ES-I3 (cell line): Measurements from ENCODE around the gene NCBP2.

Source experiments
- H3K36me3 ChIP-seq: 2 replicates; pipeline ENCODE4 v1.6.1; 2013; ENCODE audit warnings: mild to moderate bottlenecking, low read length, control low read depth, moderate library complexity; ENCODE audit not compliant: insufficient read depth
- H3K4me1 ChIP-seq: 2 replicates; pipeline ENCODE4 v1.6.1; 2013; ENCODE audit warnings: mild to moderate bottlenecking, control low read depth, low read length; ENCODE audit not compliant: insufficient read depth
- H3K9ac ChIP-seq: 2 replicates; pipeline ENCODE4 v1.6.1; 2013; ENCODE audit warnings: low read depth, mild to moderate bottlenecking, low read length, moderate library complexity
- H3K9me3 ChIP-seq: 2 replicates; pipeline ENCODE4 v1.6.1; 2013; ENCODE audit warnings: mild to moderate bottlenecking, low read length, moderate library complexity; ENCODE audit not compliant: control insufficient read depth, insufficient read depth

Gene NCBP2

DNA sequence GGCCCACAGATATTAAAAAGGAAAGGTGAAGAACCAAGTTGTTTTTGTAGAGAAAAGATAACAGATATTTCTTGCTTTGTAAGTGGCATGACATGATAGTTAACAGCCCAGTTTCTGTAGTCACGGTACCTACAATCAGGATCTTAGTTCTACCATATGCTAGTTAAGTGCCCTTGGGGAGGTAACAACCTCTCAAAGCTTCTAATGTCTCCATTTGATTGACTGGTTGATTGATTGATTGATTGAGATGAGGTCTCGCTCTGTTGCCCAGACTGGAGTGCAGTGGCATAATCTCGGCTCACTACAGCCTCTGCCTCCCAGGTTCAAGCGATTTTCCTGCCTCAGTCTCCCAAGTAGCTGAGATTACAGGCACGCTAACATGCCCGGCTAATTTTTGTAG lies 46.1 kb downstream of the NCBP2 start:
- H3K9me3 ChIP-seq: no peaks in the 10 kb centered on the region
- no peaks in the 10 kb centered on the region for H3K4me1 ChIP-seq
- no peak overlapping the region for H3K9ac ChIP-seq
- peaks cover 3% of the 10 kb centered on the region; the same call in 1 of the 2 replicates for H3K36me3 ChIP-seq

DNA sequence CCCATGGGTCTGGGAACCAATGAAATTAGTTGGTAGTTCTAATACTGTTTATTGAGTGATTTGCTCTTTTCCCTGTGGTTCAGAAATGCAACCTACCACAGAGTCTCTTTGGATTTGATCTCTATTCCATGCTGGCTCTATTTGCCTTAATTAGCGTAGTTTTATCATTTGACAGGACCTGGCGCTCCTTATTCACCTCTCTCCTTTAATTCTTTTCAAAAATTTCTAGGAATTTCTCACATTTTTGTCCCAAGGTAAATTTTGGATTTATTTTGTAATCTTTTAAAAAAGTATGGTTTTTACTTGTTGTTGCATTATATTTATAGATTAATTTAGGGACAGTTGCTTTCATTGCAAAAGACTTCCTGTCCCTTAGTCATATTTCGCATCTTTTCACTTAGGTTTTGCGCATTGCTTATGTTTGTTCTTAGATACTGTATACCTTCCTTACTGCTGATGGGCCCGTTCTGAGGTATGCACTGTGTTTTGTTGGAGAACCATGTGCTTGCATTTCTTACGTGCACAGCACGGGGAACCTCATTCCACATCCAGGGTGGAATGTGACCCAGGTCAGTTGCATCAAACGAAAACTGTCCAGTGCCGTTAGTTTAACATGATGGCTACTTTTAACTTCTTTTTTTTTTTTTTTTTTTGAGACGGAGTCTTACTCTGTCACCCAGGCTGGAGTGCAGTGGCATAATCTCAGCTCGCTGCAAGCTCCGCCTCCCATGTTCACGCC lies 47.6 kb downstream of the NCBP2 start:
- Histone ChIP-seq H3K36me3 (peaks cover 1% of the 10 kb centered on the region; the same call in 1 of the 2 replicates), H3K9ac (no peak overlapping the region), H3K9me3 (no peaks in the 10 kb centered on the region), H3K4me1 (no peaks in the 10 kb centered on the region)

DNA sequence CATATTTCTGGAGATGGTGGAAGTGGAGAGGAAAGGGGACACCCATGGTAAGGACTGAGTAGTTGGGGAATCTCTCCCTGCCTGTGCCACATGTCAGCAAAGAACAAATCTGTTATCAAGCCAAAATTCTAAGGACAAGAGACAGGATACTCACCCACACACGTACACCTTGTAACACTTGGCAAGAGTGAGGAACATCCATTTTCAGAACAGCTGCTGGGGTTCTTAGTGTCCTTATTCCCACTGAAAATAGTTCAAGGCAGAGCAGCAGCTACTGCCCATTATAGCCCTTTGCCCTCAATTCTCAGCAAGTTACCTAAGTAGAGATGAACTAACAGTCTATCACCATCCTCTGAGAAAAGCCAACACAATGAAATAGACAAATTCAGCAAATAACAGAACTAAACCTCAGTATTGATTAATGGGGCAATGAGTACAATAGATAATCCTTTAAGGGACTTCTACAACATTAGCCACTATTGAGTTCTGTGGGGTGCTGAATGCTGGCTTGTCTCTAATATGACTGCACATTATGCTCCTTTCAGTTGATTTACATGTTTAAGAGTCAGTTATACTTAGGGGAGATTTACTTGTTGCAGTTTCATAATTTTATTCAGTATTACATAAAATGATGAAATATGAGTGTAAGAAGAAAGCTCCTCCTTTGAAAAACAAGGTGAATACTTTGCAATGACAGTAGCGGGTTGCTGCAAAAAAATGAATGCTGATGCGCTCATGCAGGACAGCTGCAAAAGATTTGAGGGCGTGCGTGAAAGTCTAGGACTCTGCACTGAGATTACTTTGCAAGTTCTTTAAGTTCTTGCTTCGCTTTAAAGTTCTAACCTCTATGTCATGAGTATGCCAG lies 52.3 kb downstream of the NCBP2 start:
- no peaks in the 10 kb centered on the region for H3K4me1 ChIP-seq
- H3K9me3 ChIP-seq: no peaks in the 10 kb centered on the region
- no peak overlapping the region for H3K9ac ChIP-seq
- peaks cover 4% of the 10 kb centered on the region; the same call in 1 of the 2 replicates for H3K36me3 ChIP-seq

DNA sequence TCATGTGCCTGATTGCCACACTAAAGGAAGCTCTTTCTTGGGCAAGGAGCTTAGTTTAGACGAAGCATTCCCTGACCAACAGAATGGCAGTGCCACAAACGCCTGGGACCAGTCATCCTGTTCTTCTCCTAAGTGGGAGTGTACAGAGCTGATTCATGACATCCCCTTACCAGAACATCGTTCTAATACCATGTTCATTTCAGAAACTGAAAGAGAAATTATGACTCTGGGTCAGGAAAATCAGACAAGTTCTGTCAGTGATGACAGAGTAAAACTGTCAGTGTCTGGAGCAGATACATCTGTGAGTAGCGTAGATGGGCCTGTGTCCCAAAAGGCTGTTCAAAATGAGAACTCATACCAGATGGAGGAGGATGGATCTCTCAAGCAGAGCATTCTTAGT lies 56.2 kb downstream of the NCBP2 start:
- H3K4me1 ChIP-seq: no peaks in the 10 kb centered on the region
- no peaks in the 10 kb centered on the region for H3K9me3 ChIP-seq
- H3K36me3 ChIP-seq: peaks cover 4% of the 10 kb centered on the region; the same call in 1 of the 2 replicates
- no peak overlapping the region for H3K9ac ChIP-seq
